GM12878 (cell line): Measurements from ENCODE around the gene NUBP1. TPM values are rescaled to one million over a fixed set of nuclear protein-coding genes. Genes with fewer than 3 reads are reported as not detected.

Experiments used
- BCL11A ChIP-seq: IDR thresholded peaks from 2 replicates; pipeline ENCODE4 v1.6.1; 2011; ENCODE audit warnings: low read depth, low read length
- BCLAF1 ChIP-seq: fragments of 450-650 bp; IDR thresholded peaks from 2 replicates; pipeline ENCODE4 v1.6.1; 2017; ENCODE audit warnings: antibody characterized with exemption, mild to moderate bottlenecking, moderate library complexity
- CUX1 ChIP-seq: IDR thresholded peaks from 2 replicates; pipeline ENCODE4 v1.6.1; 2012; ENCODE audit warnings: improper control_type of control experiment, low read depth, low read length; ENCODE audit not compliant: insufficient replicate concordance
- EGR1 ChIP-seq, 2 experiments: IDR thresholded peaks; 1 replicate in 1 of 2; 2 replicates in 1 of 2; pipeline ENCODE4 v1.6.1; 2011 to 2012; ENCODE audit warnings: low read depth in 2 of 2, low read length in 2 of 2, borderline replicate concordance in 1 of 2, mild to moderate bottlenecking in 1 of 2, moderate library complexity in 1 of 2
- HDAC2 ChIP-seq: fragments of 200-600 bp; sonication (generic); IDR thresholded peaks from 2 replicates; pipeline ENCODE4 v1.6.1; 2017
- HDGF ChIP-seq: fragments of 450-650 bp; IDR thresholded peaks from 2 replicates; pipeline ENCODE4 v1.6.1; 2016; ENCODE audit warnings: antibody characterized with exemption
- IKZF1 ChIP-seq: fragments of 450-650 bp; conservative IDR thresholded peaks from 2 replicates; pipeline ENCODE4 v1.6.1; 2017; ENCODE audit warnings: antibody characterized with exemption, mild to moderate bottlenecking
- SMAD5 ChIP-seq: IDR thresholded peaks from 2 replicates; pipeline ENCODE4 v1.6.1; 2016; ENCODE audit warnings: antibody characterized with exemption, low read depth
- ZNF274 ChIP-seq: IDR thresholded peaks from one replicate; pipeline ENCODE4 v1.8.0; 2011; ENCODE audit not compliant: insufficient read length, insufficient read depth
- polyA plus RNA-seq, 11 experiments: library from polyadenylated mRNA; depleted of rRNA in 4 of 11; unstranded in 6 of 11; stranded (reverse) in 5 of 11; fragments of >200 nt; fragmentation: Nextera tagmentation in 4 of 11; fragmentation: Illumina TruSeq in 1 of 11; extraction: Ambion mirVana in 4 of 11; extraction: Trizol in 1 of 11; gene quantifications; 1 replicate in 1 of 11; 2 replicates in 10 of 11; pipeline versions ENCODE4 v1.2.1 to v1.2.3, GENCODE V29; 2011 to 2016; ENCODE audit warnings: inconsistent platforms in 2 of 11, missing spikeins in 2 of 11, low read depth in 1 of 11
- total RNA-seq, 4 experiments: library from RNA; depleted of rRNA in 3 of 4; stranded (reverse); fragments of >200 nt in 3 of 4; fragmentation: Illumina TruSeq in 1 of 4; extraction: Trizol in 1 of 4; gene quantifications; 2 replicates each; pipeline versions ENCODE4 v1.2.1 to v1.2.3, GENCODE V29; 2013 to 2021
- TF ChIP-seq, protein P1 (sequence below): fragments of 450-650 bp; conservative IDR thresholded peaks from 2 replicates; pipeline ENCODE4 v1.6.1; 2017; ENCODE audit warnings: mild to moderate bottlenecking, moderate library complexity
- TF ChIP-seq, protein P2 (sequence below): fragments of 150-350 bp; IDR thresholded peaks from 2 replicates; pipeline ENCODE4 v1.6.1; 2014; ENCODE audit warnings: mild to moderate bottlenecking, low read depth, low read length
- TF ChIP-seq, protein P3 (sequence below): fragments of 450-650 bp; formaldehyde crosslinking; IDR thresholded peaks from 2 replicates; pipeline ENCODE4 v1.5.0; 2022; ENCODE audit warnings: mild to moderate bottlenecking, missing genetic modification characterization

The NUBP1 gene
- total and polyA plus RNA-seq, 10 of the 15 experiments (the other 5 are each of a cell fraction or from before 2014, with no cell fraction given): 31.0 to 74.9 (median 58.3) TPM

DNA sequence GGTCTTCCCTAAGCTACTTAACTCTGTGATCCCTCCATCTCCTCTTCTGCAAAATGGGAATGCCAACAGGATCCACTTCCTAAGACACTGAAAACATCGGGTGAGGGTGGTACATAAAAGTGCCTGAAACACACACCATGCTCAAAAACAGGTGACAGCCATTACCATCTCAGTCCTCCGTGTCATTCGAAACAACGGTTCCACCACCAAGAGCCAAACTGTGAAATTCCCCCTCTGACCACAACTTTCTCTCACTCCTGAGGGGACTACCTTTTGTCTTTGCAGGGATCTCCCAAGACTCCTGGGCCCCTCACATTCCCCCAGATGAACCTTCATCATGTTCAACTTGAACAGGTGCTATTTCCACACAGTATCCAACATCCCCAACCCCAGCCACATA, 37.0 kb downstream of the NUBP1 start (continued):
- TF ChIP-seq, protein P1, sequence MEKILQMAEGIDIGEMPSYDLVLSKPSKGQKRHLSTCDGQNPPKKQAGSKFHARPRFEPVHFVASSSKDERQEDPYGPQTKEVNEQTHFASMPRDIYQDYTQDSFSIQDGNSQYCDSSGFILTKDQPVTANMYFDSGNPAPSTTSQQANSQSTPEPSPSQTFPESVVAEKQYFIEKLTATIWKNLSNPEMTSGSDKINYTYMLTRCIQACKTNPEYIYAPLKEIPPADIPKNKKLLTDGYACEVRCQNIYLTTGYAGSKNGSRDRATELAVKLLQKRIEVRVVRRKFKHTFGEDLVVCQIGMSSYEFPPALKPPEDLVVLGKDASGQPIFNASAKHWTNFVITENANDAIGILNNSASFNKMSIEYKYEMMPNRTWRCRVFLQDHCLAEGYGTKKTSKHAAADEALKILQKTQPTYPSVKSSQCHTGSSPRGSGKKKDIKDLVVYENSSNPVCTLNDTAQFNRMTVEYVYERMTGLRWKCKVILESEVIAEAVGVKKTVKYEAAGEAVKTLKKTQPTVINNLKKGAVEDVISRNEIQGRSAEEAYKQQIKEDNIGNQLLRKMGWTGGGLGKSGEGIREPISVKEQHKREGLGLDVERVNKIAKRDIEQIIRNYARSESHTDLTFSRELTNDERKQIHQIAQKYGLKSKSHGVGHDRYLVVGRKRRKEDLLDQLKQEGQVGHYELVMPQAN: no peak
- TF ChIP-seq HDAC2: no peak
- no peak for TF ChIP-seq CUX1
- TF ChIP-seq SMAD5: no peak
- no peak for TF ChIP-seq BCLAF1
- TF ChIP-seq, protein P2, sequence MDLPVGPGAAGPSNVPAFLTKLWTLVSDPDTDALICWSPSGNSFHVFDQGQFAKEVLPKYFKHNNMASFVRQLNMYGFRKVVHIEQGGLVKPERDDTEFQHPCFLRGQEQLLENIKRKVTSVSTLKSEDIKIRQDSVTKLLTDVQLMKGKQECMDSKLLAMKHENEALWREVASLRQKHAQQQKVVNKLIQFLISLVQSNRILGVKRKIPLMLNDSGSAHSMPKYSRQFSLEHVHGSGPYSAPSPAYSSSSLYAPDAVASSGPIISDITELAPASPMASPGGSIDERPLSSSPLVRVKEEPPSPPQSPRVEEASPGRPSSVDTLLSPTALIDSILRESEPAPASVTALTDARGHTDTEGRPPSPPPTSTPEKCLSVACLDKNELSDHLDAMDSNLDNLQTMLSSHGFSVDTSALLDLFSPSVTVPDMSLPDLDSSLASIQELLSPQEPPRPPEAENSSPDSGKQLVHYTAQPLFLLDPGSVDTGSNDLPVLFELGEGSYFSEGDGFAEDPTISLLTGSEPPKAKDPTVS: no peak
- TF ChIP-seq HDGF: no peak; the same call in 1 of the 2 replicates
- TF ChIP-seq IKZF1: peak; percentile 90
- TF ChIP-seq, protein P3, sequence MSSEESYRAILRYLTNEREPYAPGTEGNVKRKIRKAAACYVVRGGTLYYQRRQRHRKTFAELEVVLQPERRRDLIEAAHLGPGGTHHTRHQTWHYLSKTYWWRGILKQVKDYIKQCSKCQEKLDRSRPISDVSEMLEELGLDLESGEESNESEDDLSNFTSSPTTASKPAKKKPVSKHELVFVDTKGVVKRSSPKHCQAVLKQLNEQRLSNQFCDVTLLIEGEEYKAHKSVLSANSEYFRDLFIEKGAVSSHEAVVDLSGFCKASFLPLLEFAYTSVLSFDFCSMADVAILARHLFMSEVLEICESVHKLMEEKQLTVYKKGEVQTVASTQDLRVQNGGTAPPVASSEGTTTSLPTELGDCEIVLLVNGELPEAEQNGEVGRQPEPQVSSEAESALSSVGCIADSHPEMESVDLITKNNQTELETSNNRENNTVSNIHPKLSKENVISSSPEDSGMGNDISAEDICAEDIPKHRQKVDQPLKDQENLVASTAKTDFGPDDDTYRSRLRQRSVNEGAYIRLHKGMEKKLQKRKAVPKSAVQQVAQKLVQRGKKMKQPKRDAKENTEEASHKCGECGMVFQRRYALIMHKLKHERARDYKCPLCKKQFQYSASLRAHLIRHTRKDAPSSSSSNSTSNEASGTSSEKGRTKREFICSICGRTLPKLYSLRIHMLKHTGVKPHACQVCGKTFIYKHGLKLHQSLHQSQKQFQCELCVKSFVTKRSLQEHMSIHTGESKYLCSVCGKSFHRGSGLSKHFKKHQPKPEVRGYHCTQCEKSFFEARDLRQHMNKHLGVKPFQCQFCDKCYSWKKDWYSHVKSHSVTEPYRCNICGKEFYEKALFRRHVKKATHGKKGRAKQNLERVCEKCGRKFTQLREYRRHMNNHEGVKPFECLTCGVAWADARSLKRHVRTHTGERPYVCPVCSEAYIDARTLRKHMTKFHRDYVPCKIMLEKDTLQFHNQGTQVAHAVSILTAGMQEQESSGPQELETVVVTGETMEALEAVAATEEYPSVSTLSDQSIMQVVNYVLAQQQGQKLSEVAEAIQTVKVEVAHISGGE (CRISPR knock-in tag): no peak
- TF ChIP-seq BCL11A: 0 out of 2 replicates have a peak, but pooled peaks have one; percentile 42
- TF ChIP-seq ZNF274: no peak
- no peak for TF ChIP-seq EGR1 (IDR thresholded peaks at IDR 0.05; ENCODE audit: borderline replicate concordance in 1 of 2, low read depth in 2 of 2, low read length in 2 of 2)
